NCI-H524 (cell line): ENCODE data around the gene CSNK2A1.
A peak's percentile ranks its signal among the peaks of the same experiment; 100 is the strongest.
"Not testable (repeated sequence)": the region's sequence is repeated elsewhere in the genome, so short reads cannot be mapped to it uniquely, and the experiment has no call there.

Source experiments
- DNase-seq, 2 experiments: peaks; one replicate each; lab custom pipeline; 2025; lab: John Stamatoyannopoulos, UW

CSNK2A1 gene

GRCh38 chr20:454951-455350 is 88.6 kb downstream of the CSNK2A1 start:
- DNase-seq: no peak

- not testable (repeated sequence) for DNase-seq
These were observed 91.6 kb downstream of the CSNK2A1 start for GRCh38 chr20:452021-452420.

GRCh38 chr20:445514-446336 is 97.9 kb downstream of the CSNK2A1 start:
- no peak for DNase-seq

- no peak for DNase-seq
These were observed 98.6 kb downstream of the CSNK2A1 start for GRCh38 chr20:444862-445426.

GRCh38 chr20:444117-444516 is 99.5 kb downstream of the CSNK2A1 start:
- no peak for DNase-seq

- no peak for DNase-seq
These were observed 100.3 kb downstream of the CSNK2A1 start for GRCh38 chr20:443223-443775.

GRCh38 chr20:440636-441035 is 103.0 kb downstream of the CSNK2A1 start:
- no peak for DNase-seq

- DNase-seq: no peak
These were observed 103.4 kb downstream of the CSNK2A1 start for GRCh38 chr20:440148-440547.

- DNase-seq: no peak
These were observed 104.8 kb downstream of the CSNK2A1 start for GRCh38 chr20:438571-439469.

GRCh38 chr20:437787-438486 is 105.7 kb downstream of the CSNK2A1 start:
- no peak for DNase-seq

- DNase-seq: no peak
These were observed 107.1 kb downstream of the CSNK2A1 start for GRCh38 chr20:436476-436875.

GRCh38 chr20:435558-435957 is 108.0 kb downstream of the CSNK2A1 start:
- no peak for DNase-seq

- no peak for DNase-seq
These were observed 108.8 kb downstream of the CSNK2A1 start for GRCh38 chr20:434661-435419.

- DNase-seq: no peak
These were observed 109.4 kb downstream of the CSNK2A1 start for GRCh38 chr20:434221-434620.

- no peak for DNase-seq
These were observed 110.2 kb downstream of the CSNK2A1 start for GRCh38 chr20:433300-433975.

GRCh38 chr20:432677-433299 is 110.8 kb downstream of the CSNK2A1 start:
- no peak for DNase-seq

GRCh38 chr20:432208-432607 is 111.4 kb downstream of the CSNK2A1 start:
- no peak for DNase-seq

- peak; percentile 75 to 93 for DNase-seq
These were observed 112.3 kb downstream of the CSNK2A1 start for GRCh38 chr20:431012-431904.
